ENCODE measurements around the gene SREBF2. TPM values are rescaled to one million over a fixed set of nuclear protein-coding genes. Genes with fewer than 3 reads are reported as not detected.

SREBF2 gene
- total and polyA plus RNA-seq, 4 donors = 68.1 to 155 (median 75.9) TPM

DNA sequence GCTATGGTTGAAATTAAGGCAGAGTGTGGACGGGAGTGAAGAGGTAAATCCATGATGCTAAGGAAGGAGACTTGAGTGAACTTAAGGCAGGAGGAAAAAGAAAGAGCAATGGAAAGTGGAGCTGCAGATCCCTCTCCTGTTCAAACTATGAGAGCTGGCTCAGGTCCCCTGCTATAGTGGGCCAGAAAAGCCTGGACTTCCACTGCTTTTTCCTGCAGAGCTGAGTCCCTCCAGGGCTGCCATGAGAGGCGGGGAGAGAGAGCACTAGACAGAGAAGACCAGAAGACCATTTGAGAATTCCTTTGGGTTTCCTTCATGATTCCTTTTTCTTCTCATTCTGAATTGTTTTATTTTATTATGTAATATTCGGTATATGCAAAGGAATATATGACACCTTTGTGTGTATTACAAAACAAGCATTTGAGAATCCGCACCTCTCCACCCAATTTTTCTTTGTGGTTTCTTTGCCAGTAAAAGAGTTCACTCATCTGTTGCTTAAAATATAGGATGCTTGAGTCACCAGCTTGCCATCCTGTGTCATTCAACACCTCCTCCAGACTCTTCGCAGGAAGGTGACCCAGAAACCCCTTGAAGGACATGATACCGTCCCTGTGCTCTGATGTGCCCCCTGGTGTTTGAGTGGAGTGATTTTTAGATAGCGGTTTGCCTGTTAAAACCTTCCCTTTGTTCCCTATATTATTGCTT is 24.4 kb downstream of the SREBF2 start:
- 47 to 58% methylated on average over 7 of the region's 7 CpGs for WGBS, 2 donors
- no peak overlapping the region for H3K9ac ChIP-seq (ENCODE audit: insufficient read depth in 1 of 2, low read length in 2 of 2)

GRCh38 chr22:41857860-41858199 is 24.9 kb downstream of the SREBF2 start:
- TF ChIP-seq, protein P1, sequence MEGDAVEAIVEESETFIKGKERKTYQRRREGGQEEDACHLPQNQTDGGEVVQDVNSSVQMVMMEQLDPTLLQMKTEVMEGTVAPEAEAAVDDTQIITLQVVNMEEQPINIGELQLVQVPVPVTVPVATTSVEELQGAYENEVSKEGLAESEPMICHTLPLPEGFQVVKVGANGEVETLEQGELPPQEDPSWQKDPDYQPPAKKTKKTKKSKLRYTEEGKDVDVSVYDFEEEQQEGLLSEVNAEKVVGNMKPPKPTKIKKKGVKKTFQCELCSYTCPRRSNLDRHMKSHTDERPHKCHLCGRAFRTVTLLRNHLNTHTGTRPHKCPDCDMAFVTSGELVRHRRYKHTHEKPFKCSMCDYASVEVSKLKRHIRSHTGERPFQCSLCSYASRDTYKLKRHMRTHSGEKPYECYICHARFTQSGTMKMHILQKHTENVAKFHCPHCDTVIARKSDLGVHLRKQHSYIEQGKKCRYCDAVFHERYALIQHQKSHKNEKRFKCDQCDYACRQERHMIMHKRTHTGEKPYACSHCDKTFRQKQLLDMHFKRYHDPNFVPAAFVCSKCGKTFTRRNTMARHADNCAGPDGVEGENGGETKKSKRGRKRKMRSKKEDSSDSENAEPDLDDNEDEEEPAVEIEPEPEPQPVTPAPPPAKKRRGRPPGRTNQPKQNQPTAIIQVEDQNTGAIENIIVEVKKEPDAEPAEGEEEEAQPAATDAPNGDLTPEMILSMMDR (IDR thresholded peaks at IDR 0.05; ENCODE audit: control extremely low read depth, extremely low read depth) = no peak

More for the DNA sequence above, 24.4 kb downstream of the SREBF2 start:
- Histone ChIP-seq H3K4me3 (no peak overlapping the region), H3K9me3 (ENCODE audit: control insufficient read depth in 4 of 4, insufficient read depth in 3 of 4, low read length in 3 of 4) (no peaks in the 10 kb centered on the region), H3K4me1 (ENCODE audit: control insufficient read depth in 5 of 5, insufficient read depth in 5 of 5, low read length in 5 of 5) (peaks cover 0 to 5% (median 0%) of the 10 kb centered on the region in 5 donors), H3K27me3 (ENCODE audit: control insufficient read depth in 3 of 3, insufficient read depth in 3 of 3, low read length in 2 of 3) (no peaks in the 10 kb centered on the region), H3K27ac (ENCODE audit: low read depth in 1 of 2, low read length in 1 of 2) (peak overlapping the region in 1 of 2 donors; percentile 71), H3K36me3 (ENCODE audit: control insufficient read depth in 4 of 4, insufficient read depth in 4 of 4, low read length in 4 of 4) (peaks cover 0 to 2% (median 0%) of the 10 kb centered on the region in 4 donors)
- TF ChIP-seq, protein P1 (IDR thresholded peaks at IDR 0.05; ENCODE audit: control extremely low read depth, extremely low read depth) = no peak
- DNase-seq = peak in 2 of 3 donors; percentile 35 to 47
- no peak for ATAC-seq (ENCODE audit: insufficient read depth, low FRiP score)

GRCh38 chr22:41862160-41862529 is 29.2 kb downstream of the SREBF2 start:
- Histone ChIP-seq H3K4me3 (no peak overlapping the region), H3K27me3 (ENCODE audit: control insufficient read depth in 3 of 3, insufficient read depth in 3 of 3, low read length in 2 of 3) (no peaks in the 10 kb centered on the region), H3K4me1 (ENCODE audit: control insufficient read depth in 5 of 5, insufficient read depth in 5 of 5, low read length in 5 of 5) (peaks cover 0 to 8% (median 7%) of the 10 kb centered on the region in 5 donors), H3K9me3 (ENCODE audit: control insufficient read depth in 4 of 4, insufficient read depth in 3 of 4, low read length in 3 of 4) (no peaks in the 10 kb centered on the region), H3K36me3 (ENCODE audit: control insufficient read depth in 4 of 4, insufficient read depth in 4 of 4, low read length in 4 of 4) (peaks cover 0 to 6% (median 2%) of the 10 kb centered on the region in 4 donors), H3K27ac (ENCODE audit: low read depth in 1 of 2, low read length in 1 of 2) (peak overlapping the region; percentile 47 to 85), H3K9ac (ENCODE audit: insufficient read depth in 1 of 2, low read length in 2 of 2) (no peak overlapping the region)
- DNase-seq (no peak), ATAC-seq (ENCODE audit: insufficient read depth, low FRiP score) (no peak)
- 33 to 51% methylated on average over 4 of the region's 4 CpGs for WGBS, 2 donors
- TF ChIP-seq, protein P1 (IDR thresholded peaks at IDR 0.05; ENCODE audit: control extremely low read depth, extremely low read depth) = no peak

More at GRCh38 chr22:41857860-41858199, 24.9 kb downstream of the SREBF2 start:
- H3K27me3 ChIP-seq (ENCODE audit: control insufficient read depth in 3 of 3, insufficient read depth in 3 of 3, low read length in 2 of 3) = no peaks in the 10 kb centered on the region
- peaks cover 0 to 2% (median 0%) of the 10 kb centered on the region in 4 donors for H3K36me3 ChIP-seq (ENCODE audit: control insufficient read depth in 4 of 4, insufficient read depth in 4 of 4, low read length in 4 of 4)
- H3K27ac ChIP-seq (ENCODE audit: low read depth in 1 of 2, low read length in 1 of 2) = peak overlapping the region in 1 of 2 donors; percentile 71
- no peak overlapping the region for H3K9ac ChIP-seq (ENCODE audit: insufficient read depth in 1 of 2, low read length in 2 of 2)
- DNase-seq (no peak), ATAC-seq (ENCODE audit: insufficient read depth, low FRiP score) (no peak)
- H3K4me1 ChIP-seq (ENCODE audit: control insufficient read depth in 5 of 5, insufficient read depth in 5 of 5, low read length in 5 of 5) = peaks cover 0 to 7% (median 3%) of the 10 kb centered on the region in 5 donors
- no peaks in the 10 kb centered on the region for H3K9me3 ChIP-seq (ENCODE audit: control insufficient read depth in 4 of 4, insufficient read depth in 3 of 4, low read length in 3 of 4)
- H3K4me3 ChIP-seq = no peak overlapping the region
